HepG2 (cell line): ENCODE results near the gene NFIC. TPM values are rescaled to one million over a fixed set of nuclear protein-coding genes. Genes with fewer than 3 reads are reported as not detected.
"Not testable (repeated sequence)": the region's sequence is repeated elsewhere in the genome, so short reads cannot be mapped to it uniquely, and the experiment has no call there.

Experiments used
- ATAC-seq: fragments of 200-7000 bp; cut with Tn5 transposase; 3 replicates; pipeline ENCODE4 v1.9.1; 2020; ENCODE audit warnings: mild to moderate bottlenecking, moderate library complexity
- BruUV-seq: library from RNA; stranded (reverse); fragments of 400-500 nt; replicated peaks from 2 replicates; lab custom pipeline; 2021; lab: Mats Ljungman, UMichigan
- CTCF ChIA-PET: fragments of 300-600 bp; formaldehyde crosslinking; extraction: SDS; loops from one replicate; lab custom pipeline; 2021; ENCODE audit warnings: low total read pairs, inconsistent platforms, low intra/inter-chr PET ratio; lab: Yijun Ruan, JAX
- POLR2A ChIA-PET: fragments of 350-600 bp; sonication (Branson Sonifier 250); formaldehyde crosslinking; loops from one replicate; lab custom pipeline; 2020; ENCODE audit warnings: antibody characterized with exemption, inconsistent platforms; lab: Yijun Ruan, JAX
- DNase-seq: peaks from one replicate; pipeline ENCODE4 v3.0.0-alpha.2; 2015; ENCODE audit warnings: low spot score
- FAIRE-seq: peaks from 3 replicates; lab custom pipeline; 2011; peaks lifted over from hg19 to GRCh38; lab: Jason Lieb, UNC
- H2AFZ ChIP-seq: one replicate; pipeline ENCODE4 v1.6.1; 2011; ENCODE audit warnings: low read length, inconsistent platforms
- H3K27ac ChIP-seq: fragments of 300-600 bp; 3 replicates; pipeline ENCODE4 v1.8.0; 2011; ENCODE audit warnings: mixed run types, mild to moderate bottlenecking, mixed read lengths, low read length, inconsistent platforms; ENCODE audit not compliant: insufficient read depth; ENCODE audit errors: extremely low read length
- H3K27me3 ChIP-seq, 2 experiments: fragments of 200-600 bp in 1 of 2; 2 replicates in 1 of 2; 3 replicates in 1 of 2; pipeline versions ENCODE4 v1.6.0 to v1.8.0; 2011; ENCODE audit warnings: low read length in 2 of 2, mild to moderate bottlenecking in 2 of 2, moderate library complexity in 2 of 2, inconsistent platforms in 1 of 2; ENCODE audit not compliant: insufficient read depth in 2 of 2, control insufficient read depth in 1 of 2
- H3K36me3 ChIP-seq, 2 experiments: fragments of 200-600 bp in 1 of 2; replicated peaks in 1 of 2; 2 replicates in 1 of 2; 3 replicates in 1 of 2; pipeline versions ENCODE4 v1.5.1 to v1.8.0; 2011; ENCODE audit warnings: low read length in 2 of 2, inconsistent platforms in 1 of 2; ENCODE audit not compliant: insufficient read depth in 2 of 2, control insufficient read depth in 1 of 2
- H3K4me1 ChIP-seq: 2 replicates; pipeline ENCODE4 v1.5.1; 2012; ENCODE audit warnings: low read length, inconsistent platforms; ENCODE audit not compliant: insufficient read depth
- H3K4me2 ChIP-seq: 2 replicates; pipeline ENCODE4 v1.6.0; 2011; ENCODE audit warnings: low read depth, low read length, inconsistent platforms
- H3K4me3 ChIP-seq, 3 experiments: fragments of 200-600 bp in 1 of 3; sonication (generic), shearing (Covaris generic) in 1 of 3; replicated peaks in 1 of 3; 2 replicates each; pipeline ENCODE4 v1.5.1; 2011 to 2016; ENCODE audit warnings: low read length in 3 of 3, inconsistent platforms in 2 of 3, low read depth in 2 of 3, mild to moderate bottlenecking in 2 of 3, control low read depth in 1 of 3, mixed read lengths in 1 of 3; ENCODE audit not compliant: insufficient read depth in 1 of 3
- H3K79me2 ChIP-seq: one replicate; pipeline ENCODE4 v1.6.1; 2011; ENCODE audit warnings: low read length, inconsistent platforms; ENCODE audit not compliant: insufficient read depth
- H3K9ac ChIP-seq: 2 replicates; pipeline ENCODE4 v1.6.0; 2011; ENCODE audit warnings: mild to moderate bottlenecking, low read depth, low read length, inconsistent platforms; ENCODE audit not compliant: insufficient read depth
- H3K9me3 ChIP-seq: 2 replicates; pipeline ENCODE4 v1.5.1; 2012; ENCODE audit warnings: mild to moderate bottlenecking, low read length
- H4K20me1 ChIP-seq: 2 replicates; pipeline ENCODE4 v1.6.0; 2011; ENCODE audit warnings: inconsistent platforms, mild to moderate bottlenecking, low read length, moderate library complexity; ENCODE audit not compliant: insufficient read depth
- KDM3A ChIP-seq: IDR thresholded peaks from 2 replicates; pipeline ENCODE4 v1.6.1; 2018; ENCODE audit warnings: low read depth, missing compliant biosample characterization
- NFRKB ChIP-seq: fragments of 450-650 bp; IDR thresholded peaks from 2 replicates; pipeline ENCODE4 v1.6.1; 2017
- PTBP1 ChIP-seq: fragments of 200-400 bp; formaldehyde crosslinking; IDR thresholded peaks from 2 replicates; pipeline ENCODE4 v1.6.1; 2018; ENCODE audit warnings: low read length, low read depth; ENCODE audit not compliant: poor library complexity, severe bottlenecking
- ZBTB39 ChIP-seq: sonication (generic); formaldehyde crosslinking; IDR thresholded peaks from 2 replicates; pipeline ENCODE4 v1.5.0; 2020; ENCODE audit warnings: missing genetic modification reagents
- ZNF761 ChIP-seq: sonication (generic); formaldehyde crosslinking; conservative IDR thresholded peaks from 2 replicates; pipeline ENCODE4 v1.4.0; 2020; ENCODE audit warnings: mild to moderate bottlenecking, missing genetic modification reagents
- ZNF792 ChIP-seq: IDR thresholded peaks from 2 replicates; pipeline ENCODE4 v1.6.1; 2016
- WGBS: methylation state at CpG from one replicate; pipeline ENCODE4 v1.1.6; 2017; ENCODE audit warnings: low lambda C conversion rate; 5-methylcytosine and 5-hydroxymethylcytosine counted together
- in situ Hi-C: cut with HindIII; loops from 2 replicates; pipeline ENCODE4 v1.10.0; 2017; ENCODE audit warnings: low pct_unique_long_range_greater_than_20kb; ENCODE audit not compliant: extremely low pct_ligation_motif_present
- intact Hi-C: fragments of 100-400 bp; cut with micrococcal nuclease; formaldehyde crosslinking; loops from one replicate; pipeline ENCODE4 v1.10.0; 2022; ENCODE audit not compliant: unreplicated experiment
- polyA plus RNA-seq, 8 experiments: library from polyadenylated mRNA; depleted of rRNA in 3 of 8; stranded (reverse) in 7 of 8; unstranded in 1 of 8; fragments of >200 nt; fragmentation: Illumina TruSeq in 4 of 8; extraction: Trizol in 4 of 8; gene quantifications; 2 replicates each; pipeline versions ENCODE4 v1.2.1 to v1.2.3, GENCODE V29; 2011 to 2016; ENCODE audit warnings: low read depth in 4 of 8, missing spikeins in 1 of 8, mixed read lengths in 1 of 8; ENCODE audit not compliant: insufficient read depth in 1 of 8
- total RNA-seq, 5 experiments: library from RNA; depleted of rRNA; stranded (reverse); fragments of >200 nt; fragmentation: Illumina TruSeq; extraction: Trizol; gene quantifications; 2 replicates each; pipeline ENCODE4 v1.2.3, GENCODE V29; 2016; ENCODE audit warnings: low read depth in 1 of 5

The NFIC gene
- total and polyA plus RNA-seq, 2 of the 13 experiments (the other 11 are each of a cell fraction or from before 2014, with no cell fraction given): 1.3 to 2.5 TPM

DNA sequence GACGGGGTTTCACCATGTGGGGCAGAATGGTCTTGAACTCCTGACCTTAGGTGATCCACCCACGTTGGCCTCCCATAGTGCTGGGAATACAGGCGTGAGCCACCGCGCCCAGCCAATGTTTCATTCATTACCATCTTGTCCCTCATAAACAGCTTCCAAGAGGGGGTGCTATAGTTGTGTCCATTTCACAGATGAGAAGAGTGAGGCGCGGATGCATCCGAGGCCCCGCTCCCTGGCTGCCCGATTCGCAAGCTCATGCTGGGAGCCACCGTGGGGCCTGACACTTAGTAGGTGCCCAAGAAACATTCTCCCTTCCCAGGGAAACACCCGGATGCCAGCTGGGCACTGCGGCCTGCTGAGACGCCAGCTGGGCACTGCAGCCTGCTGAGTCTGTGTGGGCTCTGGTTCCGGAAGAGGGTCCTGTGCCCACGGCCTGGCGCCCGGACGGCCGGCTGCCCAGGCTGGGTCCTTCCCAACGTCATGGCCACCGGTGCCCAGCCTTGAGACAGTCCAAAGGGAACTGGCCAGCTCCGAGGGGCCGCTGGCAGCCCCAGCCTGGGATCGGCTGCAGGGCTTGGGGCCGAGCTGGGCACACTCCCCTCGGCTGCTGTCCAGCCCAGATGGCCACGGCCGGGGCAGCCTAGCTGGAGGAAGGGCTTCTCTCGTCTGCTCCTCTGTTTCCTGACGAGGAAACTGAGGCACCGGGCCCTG lies 54.7 kb downstream of the NFIC start (continued):
- no peak for TF ChIP-seq ZBTB39 (CRISPR knock-in tag)
- TF ChIP-seq PTBP1: no peak
- TF ChIP-seq ZNF761 (CRISPR knock-in tag): no peak
- no peak for TF ChIP-seq KDM3A (CRISPR knock-in tag)
- TF ChIP-seq ZNF792 (CRISPR knock-in tag): no peak
- no peak for TF ChIP-seq NFRKB

DNA sequence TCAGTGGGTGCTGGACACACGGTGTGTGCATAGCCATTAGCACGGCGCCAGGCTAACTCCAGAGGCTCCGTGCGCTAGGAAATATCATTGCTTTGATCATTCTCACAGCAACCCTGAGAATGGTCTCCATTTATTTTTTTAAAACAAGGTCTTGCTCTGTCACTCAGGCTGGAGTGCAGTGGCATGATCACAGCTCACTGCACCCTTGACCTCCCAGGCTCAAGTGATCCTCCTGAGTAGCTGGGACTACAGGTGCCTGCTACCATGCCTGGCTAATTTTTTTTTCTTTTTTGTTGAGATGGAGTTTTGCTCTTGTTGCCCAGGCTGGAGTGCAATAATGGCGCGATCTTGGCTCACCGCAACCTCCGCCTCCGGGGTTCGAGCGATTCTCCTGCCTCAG lies 55.3 kb downstream of the NFIC start:
- WGBS: 95% methylated on average over 12 of the region's 12 CpGs
- in situ Hi-C loops, H3K4me1 ChIP-seq, H3K4me2 ChIP-seq, H3K9ac ChIP-seq, H3K27me3 ChIP-seq, H3K27ac ChIP-seq, intact Hi-C loops, CTCF ChIA-PET, H3K79me2 ChIP-seq, H4K20me1 ChIP-seq, H2AFZ ChIP-seq, BruUV-seq, POLR2A ChIA-PET, ATAC-seq, DNase-seq, H3K36me3 ChIP-seq, H3K9me3 ChIP-seq, FAIRE-seq, H3K4me3 ChIP-seq: not testable (repeated sequence)
